HTR-8/SVneo (cell line): ENCODE data around the gene COMMD1.

ENCODE experiments used
- DNase-seq: peaks from one replicate; pipeline ENCODE4 v3.0.0; 2011; ENCODE audit warnings: low spot score, mixed read lengths; ENCODE audit not compliant: insufficient read length
- FAIRE-seq: peaks from 2 replicates; lab custom pipeline; 2011; peaks lifted over from hg19 to GRCh38; lab: Jason Lieb, UNC

Gene COMMD1

GRCh38 chr2:62054916-62055450 lies 149.5 kb downstream of the COMMD1 start:
- DNase-seq (no peak), FAIRE-seq (no peak)

DNA sequence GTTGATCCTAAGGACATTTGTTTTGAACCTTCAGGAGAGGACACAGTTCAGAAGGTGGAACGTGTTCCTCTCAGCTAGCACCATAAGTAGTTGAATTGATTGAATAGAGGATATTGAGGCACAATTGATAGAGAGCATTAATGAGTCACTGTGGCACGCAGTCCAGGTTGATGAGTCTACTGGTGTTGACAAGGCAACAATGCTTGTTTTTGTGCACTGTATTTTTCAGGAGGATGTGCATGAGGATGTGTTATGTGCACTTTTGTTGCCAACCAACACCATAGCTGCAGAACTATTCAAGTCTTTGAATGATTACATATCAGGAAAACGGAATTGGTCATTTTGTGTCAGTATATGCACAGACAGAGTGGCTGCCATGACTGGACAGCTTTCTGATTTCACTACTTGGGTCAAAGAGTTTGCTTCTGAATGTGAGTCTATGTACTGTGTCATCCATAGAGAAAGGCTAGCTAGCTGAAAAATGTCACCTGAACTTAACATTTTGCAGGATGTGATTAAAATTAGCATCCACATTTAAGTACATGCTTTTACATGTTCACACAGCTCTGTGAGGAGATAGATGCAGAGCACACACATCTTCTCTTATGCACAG lies 150.4 kb downstream of the COMMD1 start:
- DNase-seq (no peak), FAIRE-seq (peak; percentile 88)

DNA sequence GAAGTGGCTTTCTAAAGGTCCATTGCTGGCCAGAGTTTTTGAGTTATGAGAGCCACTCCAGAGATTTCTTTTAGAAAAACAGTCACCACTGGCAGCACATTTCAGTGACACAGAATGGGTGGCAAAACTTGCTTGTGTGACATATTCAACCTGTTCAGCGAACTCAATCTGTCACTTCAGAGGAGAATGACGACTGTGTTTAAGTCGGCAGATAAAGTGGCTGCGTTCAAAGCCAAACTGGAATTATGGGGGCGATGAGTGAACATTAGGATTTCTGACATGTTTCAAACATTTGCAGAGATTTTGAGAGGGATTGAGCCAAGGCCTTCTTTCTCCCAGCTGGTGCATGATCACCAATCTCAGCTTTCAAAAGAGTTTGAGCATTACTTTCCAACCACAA lies 150.9 kb downstream of the COMMD1 start:
- FAIRE-seq (no peak), DNase-seq (no peak)

DNA sequence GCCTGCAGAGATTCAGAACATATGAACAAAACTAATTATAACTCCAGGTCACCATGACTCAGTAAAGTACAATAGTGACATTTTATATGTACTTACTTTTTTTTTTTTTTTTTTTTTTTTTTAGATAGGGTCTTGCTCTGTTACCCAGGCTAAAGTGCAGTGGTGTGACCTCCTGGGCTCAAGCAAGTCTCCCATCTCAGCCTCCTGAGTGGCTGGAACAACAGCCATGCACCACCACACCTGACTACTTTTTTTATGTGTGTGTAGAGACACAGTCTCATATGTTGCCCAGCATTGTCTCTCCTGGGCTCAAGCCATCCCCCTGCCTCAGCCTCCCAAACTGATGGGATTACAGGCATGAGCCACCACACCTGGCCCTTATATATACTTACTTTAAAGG lies 159.8 kb downstream of the COMMD1 start:
- DNase-seq (no peak), FAIRE-seq (no peak)

GRCh38 chr2:62071126-62071598 lies 165.7 kb downstream of the COMMD1 start:
- no peak for FAIRE-seq
- DNase-seq, result no peak

GRCh38 chr2:62071760-62072680 lies 166.5 kb downstream of the COMMD1 start:
- DNase-seq (no peak), FAIRE-seq (no peak)

DNA sequence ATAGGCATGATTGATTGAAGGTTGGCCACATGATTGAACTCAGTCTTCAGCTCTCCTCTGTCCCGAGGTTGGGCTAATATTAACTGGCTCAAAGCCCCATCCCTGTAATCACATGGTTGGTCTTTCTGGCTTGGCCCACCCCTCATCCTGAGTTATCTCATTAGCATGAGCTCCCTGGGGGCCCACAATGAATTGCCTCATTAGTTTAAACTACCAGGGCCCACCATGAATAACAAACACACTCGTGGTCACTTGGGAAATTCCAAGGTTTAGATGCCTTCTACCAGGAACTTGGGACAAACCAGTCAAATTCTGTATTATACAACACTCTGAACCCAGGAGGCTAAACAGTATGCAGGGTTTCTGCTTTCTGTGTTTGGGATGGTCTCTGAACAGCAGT lies 168.8 kb downstream of the COMMD1 start:
- no peak for FAIRE-seq
- no peak for DNase-seq

DNA sequence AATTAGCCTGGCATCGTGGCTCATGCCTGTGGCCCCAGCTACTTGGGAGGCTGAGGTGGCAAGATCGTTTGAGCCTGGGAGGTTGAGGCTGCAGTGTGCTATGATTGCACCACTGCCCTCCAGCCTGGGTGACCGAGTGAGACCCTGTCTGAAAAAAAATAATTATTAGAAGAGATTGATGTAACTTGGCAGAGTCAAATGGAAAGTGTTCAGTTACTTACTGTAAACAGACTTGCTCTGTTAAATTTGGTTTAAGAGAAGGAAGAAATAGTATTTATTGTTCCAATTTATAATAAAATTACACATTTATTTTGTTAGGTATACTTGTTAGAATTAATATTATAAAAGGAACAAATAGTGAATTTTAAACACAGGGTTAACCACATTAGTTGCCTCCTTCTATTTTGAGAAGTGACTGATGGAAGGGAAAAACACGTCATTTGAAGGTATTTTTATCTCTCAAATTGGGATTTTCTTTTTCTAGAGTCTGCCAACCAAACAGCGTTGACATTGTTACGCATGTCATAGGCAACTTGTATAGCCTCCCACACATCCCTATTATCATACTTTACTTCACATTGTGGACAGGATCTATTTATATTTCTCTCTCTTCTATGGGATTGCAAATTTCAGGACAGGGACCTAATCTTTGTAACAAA lies 171.6 kb downstream of the COMMD1 start:
- FAIRE-seq (no peak), DNase-seq (no peak)

GRCh38 chr2:62084801-62085200 lies 179.3 kb downstream of the COMMD1 start:
- DNase-seq (no peak), FAIRE-seq (no peak)

DNA sequence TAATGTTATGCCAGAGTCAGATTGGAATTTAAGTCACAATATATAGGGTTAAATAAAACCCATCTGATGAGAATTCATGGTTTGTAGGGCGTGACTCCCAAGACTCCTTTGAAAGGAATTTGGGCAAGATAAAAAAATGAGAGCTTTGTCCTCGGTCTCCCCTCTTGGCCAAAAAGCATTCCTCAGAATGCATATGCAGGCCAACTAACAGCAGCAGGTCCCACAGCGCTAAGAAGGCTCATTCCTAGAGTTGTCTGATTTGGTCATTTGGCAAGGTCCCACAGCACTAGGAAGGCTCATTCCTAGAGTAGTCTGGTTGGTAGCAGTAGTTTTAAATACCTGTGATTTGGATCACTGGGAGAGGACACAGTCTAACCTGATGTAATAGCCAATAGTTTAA lies 184.2 kb downstream of the COMMD1 start:
- no peak for DNase-seq
- FAIRE-seq, result no peak

GRCh38 chr2:62091471-62091870 lies 186.0 kb downstream of the COMMD1 start:
- no peak for FAIRE-seq
- DNase-seq, result no peak

GRCh38 chr2:62099050-62099449 lies 193.6 kb downstream of the COMMD1 start:
- FAIRE-seq (no peak), DNase-seq (no peak)

DNA sequence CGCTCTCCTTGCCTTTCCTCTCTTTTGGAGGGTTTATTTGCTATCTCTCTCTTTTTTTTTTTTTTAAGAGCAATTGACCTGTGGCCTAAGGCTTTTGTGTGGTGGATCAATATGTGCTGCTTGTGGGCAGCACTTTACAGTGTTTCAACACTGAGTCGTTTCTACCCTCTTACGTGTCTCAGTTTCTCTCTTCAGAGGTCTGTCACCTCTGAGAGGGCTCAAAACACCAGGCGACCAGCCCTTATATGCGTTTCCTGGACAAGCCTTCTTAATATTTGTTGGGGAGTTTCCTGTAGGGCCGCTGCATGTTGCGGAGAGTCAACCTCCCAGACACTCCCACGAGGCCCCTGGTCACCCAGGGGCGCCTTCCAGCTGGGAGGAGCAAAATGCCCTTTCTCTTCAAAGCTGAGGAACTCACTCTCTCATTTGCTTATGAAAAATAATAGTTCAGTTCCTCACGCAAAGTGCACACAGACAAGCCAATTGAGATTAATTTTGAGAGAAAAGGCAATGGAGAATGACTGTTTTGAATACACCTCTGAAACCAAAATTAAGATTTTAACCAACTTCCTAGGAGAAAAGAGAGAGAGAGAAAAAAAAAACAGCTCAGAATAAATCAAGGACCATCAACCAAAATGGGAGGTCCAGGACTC lies 194.2 kb downstream of the COMMD1 start:
- DNase-seq (no peak), FAIRE-seq (no peak)

DNA sequence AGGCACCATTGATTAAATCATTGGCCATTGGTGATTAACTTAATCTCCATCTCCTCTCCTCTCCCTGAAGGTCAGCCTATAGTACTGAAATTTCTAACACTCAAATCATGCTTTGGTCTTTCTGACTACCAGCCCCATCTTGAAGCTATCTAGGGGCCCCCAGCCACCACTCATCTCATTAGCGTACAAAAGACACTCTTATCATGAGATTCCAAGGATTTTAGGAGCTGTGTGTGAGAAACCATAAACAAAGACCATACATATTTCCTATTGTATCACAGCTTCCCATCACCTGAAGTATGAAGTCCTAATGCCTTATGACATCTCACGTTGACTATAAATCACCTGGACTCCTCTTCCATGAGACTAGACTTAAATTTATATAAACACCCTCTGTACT lies 196.4 kb downstream of the COMMD1 start:
- no peak for DNase-seq
- no peak for FAIRE-seq

DNA sequence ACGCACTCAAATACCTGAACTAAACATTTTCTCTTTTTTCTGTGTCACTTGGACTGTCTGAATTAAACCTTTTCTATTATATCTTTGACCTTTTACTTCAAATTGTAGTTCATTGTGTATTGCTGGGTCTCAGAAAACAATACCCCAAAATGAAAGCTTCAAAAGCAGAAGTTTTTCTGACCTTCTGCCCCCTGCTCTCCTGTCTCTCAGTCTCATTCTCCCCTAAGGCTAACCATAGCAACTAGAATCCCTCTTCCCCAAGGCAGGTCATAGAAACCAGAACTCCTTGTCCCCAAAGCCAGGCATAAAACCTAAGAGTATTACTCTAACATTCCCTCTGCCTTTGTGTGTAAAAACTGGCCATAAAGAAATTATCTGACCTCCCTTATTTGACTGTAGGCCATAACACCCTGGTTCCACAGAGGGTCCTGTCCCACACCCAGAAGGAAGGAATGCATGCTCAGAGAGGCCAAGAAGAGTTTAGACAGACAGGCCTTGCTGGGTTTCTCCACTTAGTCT lies 197.0 kb downstream of the COMMD1 start:
- no peak for FAIRE-seq
- no peak for DNase-seq

DNA sequence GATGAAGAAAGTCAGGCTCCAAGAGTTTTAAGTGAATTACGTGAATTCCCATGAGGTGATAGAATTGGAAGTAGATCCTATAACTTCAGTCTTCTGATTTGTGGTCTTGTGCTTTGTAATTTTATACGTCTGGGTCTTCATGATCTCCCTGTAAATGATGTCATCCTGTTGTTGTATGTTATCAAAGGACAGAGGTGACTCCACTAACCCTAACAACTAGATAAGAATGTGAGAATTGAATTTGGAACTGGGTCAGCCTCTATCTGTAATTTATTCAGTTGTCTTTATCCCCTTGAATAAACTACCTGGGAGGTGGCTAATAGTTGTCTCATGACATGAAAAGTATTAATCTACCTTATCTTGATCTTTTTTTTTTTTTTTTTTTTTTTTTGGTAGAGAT lies 204.1 kb downstream of the COMMD1 start:
- DNase-seq (no peak), FAIRE-seq (no peak)

- FAIRE-seq, result no peak
- DNase-seq, result no peak
Measured at GRCh38 chr2:62110415-62111025, 205.0 kb downstream of the COMMD1 start.

DNA sequence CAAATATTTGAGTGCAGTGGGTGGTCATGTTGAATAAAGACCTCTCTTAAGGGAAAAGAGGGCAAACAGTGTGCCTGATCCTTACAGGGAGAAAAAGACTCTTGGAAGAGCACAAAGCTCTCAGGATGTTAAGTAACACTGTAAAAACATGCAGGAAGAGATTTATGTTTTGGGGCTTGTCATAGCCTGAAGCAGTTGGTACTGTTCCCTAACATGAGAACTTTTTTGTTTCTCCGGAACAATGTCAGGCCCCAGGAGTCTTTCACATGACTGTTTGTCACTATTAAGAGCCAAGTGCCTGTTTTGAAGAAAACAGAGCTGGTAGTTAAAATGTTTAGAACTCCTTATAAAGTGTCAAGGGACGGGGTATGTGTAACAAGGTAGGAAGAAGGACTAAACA lies 206.7 kb downstream of the COMMD1 start:
- no peak for DNase-seq
- FAIRE-seq, result no peak

- DNase-seq, result no peak
- FAIRE-seq, result no peak
Measured at GRCh38 chr2:62114564-62114963, 209.1 kb downstream of the COMMD1 start.

- FAIRE-seq, result no peak
- DNase-seq, result no peak
Measured at GRCh38 chr2:62116983-62117382, 211.5 kb downstream of the COMMD1 start.
